H9 (cell line): ENCODE measurements around the gene GRIP2. TPM values are rescaled to one million over a fixed set of nuclear protein-coding genes. Genes with fewer than 3 reads are reported as not detected.

Source experiments
- DNase-seq: peaks from one replicate; pipeline ENCODE4 v3.0.0-alpha.2; 2017
- H2AFZ ChIP-seq: one replicate; pipeline ENCODE4 v1.6.1; 2013; ENCODE audit warnings: mild to moderate bottlenecking, low read length, control low read depth, moderate library complexity
- H2AK5ac ChIP-seq: 2 replicates; pipeline ENCODE4 v1.6.1; 2013; ENCODE audit warnings: low read length, control low read depth, mixed read lengths; ENCODE audit not compliant: insufficient read length
- H2BK120ac ChIP-seq: one replicate; pipeline ENCODE4 v1.6.1; 2013; ENCODE audit warnings: low read depth, mild to moderate bottlenecking, low read length, control low read depth, inconsistent platforms; ENCODE audit not compliant: poor library complexity, severe bottlenecking
- H2BK12ac ChIP-seq: 2 replicates; pipeline ENCODE4 v1.6.1; 2013; ENCODE audit warnings: low read length, control low read depth, mixed read lengths, low read depth; ENCODE audit not compliant: insufficient read length
- H2BK15ac ChIP-seq: 2 replicates; pipeline ENCODE4 v1.6.1; 2013; ENCODE audit warnings: low read depth, low read length, control low read depth
- H2BK20ac ChIP-seq: one replicate; pipeline ENCODE4 v1.6.1; 2013; ENCODE audit warnings: low read depth, mild to moderate bottlenecking, low read length, control low read depth, inconsistent platforms; ENCODE audit not compliant: poor library complexity, severe bottlenecking
- H2BK5ac ChIP-seq: 2 replicates; pipeline ENCODE4 v1.6.1; 2013; ENCODE audit warnings: low read length, control low read depth, mixed read lengths; ENCODE audit not compliant: insufficient read length
- H3K14ac ChIP-seq: 2 replicates; pipeline ENCODE4 v1.6.1; 2013; ENCODE audit warnings: low read length, control low read depth; ENCODE audit not compliant: insufficient read depth
- H3K18ac ChIP-seq: 2 replicates; pipeline ENCODE4 v1.6.1; 2013; ENCODE audit warnings: low read depth, mild to moderate bottlenecking, mixed read lengths, low read length, control low read depth; ENCODE audit not compliant: insufficient read length
- H3K23ac ChIP-seq: 2 replicates; pipeline ENCODE4 v1.6.1; 2013; ENCODE audit warnings: low read length, control low read depth, mixed read lengths, low read depth; ENCODE audit not compliant: insufficient read length
- H3K23me2 ChIP-seq: 2 replicates; pipeline ENCODE4 v1.6.1; 2013; ENCODE audit warnings: low read depth, mild to moderate bottlenecking, mixed read lengths, low read length, control low read depth; ENCODE audit not compliant: insufficient read length, poor library complexity, severe bottlenecking
- H3K27ac ChIP-seq: 2 replicates; pipeline ENCODE4 v1.5.1; 2013; ENCODE audit warnings: low read length, control low read depth, mixed read lengths, low read depth; ENCODE audit not compliant: insufficient read length
- H3K27me3 ChIP-seq: 2 replicates; pipeline ENCODE4 v1.6.1; 2013; ENCODE audit warnings: low read length, control low read depth, inconsistent platforms; ENCODE audit not compliant: insufficient read depth
- H3K4ac ChIP-seq: 2 replicates; pipeline ENCODE4 v1.6.1; 2013; ENCODE audit warnings: low read depth, mild to moderate bottlenecking, control low read depth, inconsistent platforms, low read length, moderate library complexity
- H3K4me1 ChIP-seq: 2 replicates; pipeline ENCODE4 v1.6.1; 2013; ENCODE audit warnings: low read length, control low read depth, inconsistent platforms; ENCODE audit not compliant: insufficient read depth
- H3K4me2 ChIP-seq: 2 replicates; pipeline ENCODE4 v1.6.1; 2013; ENCODE audit warnings: low read length, control low read depth, mixed read lengths; ENCODE audit not compliant: insufficient read length, insufficient read depth
- H3K56ac ChIP-seq: 2 replicates; pipeline ENCODE4 v1.6.1; 2013; ENCODE audit warnings: low read depth, mild to moderate bottlenecking, mixed read lengths, low read length, control low read depth; ENCODE audit not compliant: insufficient read length
- H3K79me1 ChIP-seq: 2 replicates; pipeline ENCODE4 v1.6.1; 2013; ENCODE audit warnings: low read depth, mild to moderate bottlenecking, moderate library complexity, low read length, control low read depth, inconsistent platforms; ENCODE audit not compliant: insufficient read depth, poor library complexity, severe bottlenecking
- H3K79me2 ChIP-seq: 2 replicates; pipeline ENCODE4 v1.6.1; 2013; ENCODE audit warnings: low read length, control low read depth, inconsistent platforms; ENCODE audit not compliant: insufficient read depth
- H3K9ac ChIP-seq: 2 replicates; pipeline ENCODE4 v1.6.1; 2013; ENCODE audit warnings: low read length, control low read depth, mixed read lengths; ENCODE audit not compliant: insufficient read length; ENCODE audit errors: extremely low read depth
- H3K9me3 ChIP-seq: one replicate; pipeline ENCODE4 v1.6.1; 2013; ENCODE audit warnings: low read depth, low read length, inconsistent platforms; ENCODE audit not compliant: control insufficient read depth
- H3T11ph ChIP-seq: one replicate; pipeline ENCODE4 v1.6.1; 2013; ENCODE audit warnings: mild to moderate bottlenecking, low read length, control low read depth, inconsistent platforms
- H4K20me1 ChIP-seq: one replicate; pipeline ENCODE4 v1.6.1; 2013; ENCODE audit not compliant: control insufficient read depth, insufficient read length, insufficient read depth
- H4K5ac ChIP-seq: 2 replicates; pipeline ENCODE4 v1.6.1; 2013; ENCODE audit warnings: low read depth, mild to moderate bottlenecking, mixed read lengths, low read length, control low read depth; ENCODE audit not compliant: insufficient read length
- H4K8ac ChIP-seq: replicated peaks from 2 replicates; pipeline ENCODE4 v1.6.1; 2013; ENCODE audit warnings: low read length, control low read depth, mixed read lengths, low read depth; ENCODE audit not compliant: insufficient read length
- H4K91ac ChIP-seq: 2 replicates; pipeline ENCODE4 v1.6.1; 2013; ENCODE audit warnings: low read depth, mild to moderate bottlenecking, moderate library complexity, mixed read lengths, low read length, control low read depth; ENCODE audit not compliant: insufficient read length
- H3K27ac Mint-ChIP-seq, 3 experiments: 2 replicates in 2 of 3; 3 replicates in 1 of 3; pipeline ENCODE4 v1.8.0; 2020 to 2021; ENCODE audit warnings: mixed read lengths in 3 of 3, mild to moderate bottlenecking in 1 of 3, moderate library complexity in 1 of 3
- H3K27me3 Mint-ChIP-seq: 2 replicates; pipeline ENCODE4 v1.8.0; 2021; ENCODE audit warnings: low read depth, mild to moderate bottlenecking, moderate library complexity, mixed read lengths
- H3K36me3 Mint-ChIP-seq, 3 experiments: 2 replicates in 2 of 3; 3 replicates in 1 of 3; pipeline ENCODE4 v1.8.0; 2020 to 2021; ENCODE audit warnings: low read depth in 3 of 3, mixed read lengths in 3 of 3; ENCODE audit not compliant: insufficient read depth in 1 of 3
- H3K4me1 Mint-ChIP-seq, 2 experiments: 2 replicates each; pipeline ENCODE4 v1.8.0; 2020; ENCODE audit warnings: mixed read lengths in 2 of 2
- H3K4me3 Mint-ChIP-seq, 2 experiments: 2 replicates in 1 of 2; 3 replicates in 1 of 2; pipeline ENCODE4 v1.8.0; 2020 to 2021; ENCODE audit warnings: mild to moderate bottlenecking in 2 of 2, mixed read lengths in 2 of 2, moderate library complexity in 1 of 2
- H3K9me3 Mint-ChIP-seq, 2 experiments: 2 replicates in 1 of 2; 3 replicates in 1 of 2; pipeline ENCODE4 v1.8.0; 2020; ENCODE audit warnings: mild to moderate bottlenecking in 2 of 2, mixed read lengths in 2 of 2, moderate library complexity in 1 of 2
- WGBS: extraction: QIAGEN DNeasy Blood & Tissue Kit; methylation state at CpG from one replicate; pipeline ENCODE4 v1.1.7; 2013; ENCODE audit warnings: missing lambda C conversion rate, low lambda C conversion rate, mixed read lengths; ENCODE audit not compliant: insufficient read length; ENCODE audit errors: extremely low coverage; 5-methylcytosine and 5-hydroxymethylcytosine counted together
- total RNA-seq: library from RNA; stranded (reverse); gene quantifications from 2 replicates; pipeline ENCODE4 v1.2.1, GENCODE V29; 2021
- TF ChIP-seq, protein P1 (sequence below): fragments of 200-600 bp; sonication (generic); conservative IDR thresholded peaks from 3 replicates; pipeline ENCODE4 v1.8.0; 2021; ENCODE audit warnings: antibody characterized with exemption, mild to moderate bottlenecking

The GRIP2 gene
- total RNA-seq, 1 experiment from 2014 or later: 3.1 TPM

GRCh38 chr3:14560110-14560509 lies 20.0 kb upstream of the GRIP2 start:
- no peaks in the 10 kb centered on the region for H3K23me2 ChIP-seq
- no peak overlapping the region; a peak in 1 of 7 replicates for H3K27ac Mint-ChIP-seq
- no peak overlapping the region for H3K18ac ChIP-seq

More at GRCh38 chr3:14560110-14560509, 20.0 kb upstream of the GRIP2 start:
- Histone ChIP-seq H3K4me2 (no peak overlapping the region), H3K9ac (no peak overlapping the region), H3K56ac (no peak overlapping the region), H2AK5ac (no peak overlapping the region), H3K79me1 (no peaks in the 10 kb centered on the region), H4K91ac (no peak overlapping the region), H2BK15ac (no peak overlapping the region), H3K27ac (no peak overlapping the region), H3K4ac (no peak overlapping the region), H3K9me3 (no peaks in the 10 kb centered on the region), H3K23ac (no peak overlapping the region), H3K79me2 (no peaks in the 10 kb centered on the region), H4K8ac (no peak overlapping the region), H3K27me3 (no peaks in the 10 kb centered on the region), H3K4me1 (no peaks in the 10 kb centered on the region; the same call in 1 of the 2 replicates), H4K5ac (no peak overlapping the region), H2BK120ac (no peak overlapping the region), H3T11ph (no peak overlapping the region), H2BK20ac (no peak overlapping the region), H2BK5ac (no peak overlapping the region), H2BK12ac (no peak overlapping the region), H3K14ac (no peak overlapping the region), H2AFZ (no peak overlapping the region), H4K20me1 (no peaks in the 10 kb centered on the region)
- Mint-ChIP-seq H3K27me3 (peaks cover 2% of the 10 kb centered on the region; the same call in 1 of the 2 replicates), H3K4me3 (no peak overlapping the region), H3K36me3 (no peaks in the 10 kb centered on the region; a peak in 1 of 7 replicates), H3K4me1 (peaks cover 21 to 48% of the 10 kb centered on the region in 2 experiments), H3K9me3 (no peaks in the 10 kb centered on the region)
- no CpG with 5 or more reads among the region's 4 CpGs for WGBS
- DNase-seq: no peak
- TF ChIP-seq, protein P1, sequence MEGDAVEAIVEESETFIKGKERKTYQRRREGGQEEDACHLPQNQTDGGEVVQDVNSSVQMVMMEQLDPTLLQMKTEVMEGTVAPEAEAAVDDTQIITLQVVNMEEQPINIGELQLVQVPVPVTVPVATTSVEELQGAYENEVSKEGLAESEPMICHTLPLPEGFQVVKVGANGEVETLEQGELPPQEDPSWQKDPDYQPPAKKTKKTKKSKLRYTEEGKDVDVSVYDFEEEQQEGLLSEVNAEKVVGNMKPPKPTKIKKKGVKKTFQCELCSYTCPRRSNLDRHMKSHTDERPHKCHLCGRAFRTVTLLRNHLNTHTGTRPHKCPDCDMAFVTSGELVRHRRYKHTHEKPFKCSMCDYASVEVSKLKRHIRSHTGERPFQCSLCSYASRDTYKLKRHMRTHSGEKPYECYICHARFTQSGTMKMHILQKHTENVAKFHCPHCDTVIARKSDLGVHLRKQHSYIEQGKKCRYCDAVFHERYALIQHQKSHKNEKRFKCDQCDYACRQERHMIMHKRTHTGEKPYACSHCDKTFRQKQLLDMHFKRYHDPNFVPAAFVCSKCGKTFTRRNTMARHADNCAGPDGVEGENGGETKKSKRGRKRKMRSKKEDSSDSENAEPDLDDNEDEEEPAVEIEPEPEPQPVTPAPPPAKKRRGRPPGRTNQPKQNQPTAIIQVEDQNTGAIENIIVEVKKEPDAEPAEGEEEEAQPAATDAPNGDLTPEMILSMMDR: no peak
